GM12865 (cell line): ENCODE data around the gene ZSCAN31.
"Not testable (repeated sequence)": the region's sequence is repeated elsewhere in the genome, so short reads cannot be mapped to it uniquely, and the experiment has no call there.

Experiments
- DNase-seq: peaks from one replicate; pipeline ENCODE4 v3.0.0; 2010; ENCODE audit warnings: low read depth
- H3K4me3 ChIP-seq: 2 replicates; pipeline ENCODE4 v1.5.1; 2011; ENCODE audit warnings: mild to moderate bottlenecking, low read depth, low read length, control low read depth
- CTCF ChIP-seq: IDR thresholded peaks from 2 replicates; pipeline ENCODE4 v1.5.1; 2011; ENCODE audit warnings: low read length, control low read depth, low read depth, inconsistent platforms; ENCODE audit not compliant: insufficient read depth; ENCODE audit errors: missing control alignments

The ZSCAN31 gene

GRCh38 chr6:28333599-28334018 is 2.3 kb downstream of the ZSCAN31 start:
- DNase-seq = no peak
- H3K4me3 ChIP-seq = no peak overlapping the region
- no peak for TF ChIP-seq CTCF

GRCh38 chr6:28333047-28333446 is 2.9 kb downstream of the ZSCAN31 start:
- H3K4me3 ChIP-seq = no peak overlapping the region
- TF ChIP-seq CTCF = no peak
- no peak for DNase-seq

- no peak for TF ChIP-seq CTCF
- no peak for DNase-seq
- H3K4me3 ChIP-seq = no peak overlapping the region
Measured at GRCh38 chr6:28330041-28330440, 5.9 kb downstream of the ZSCAN31 start.

DNA sequence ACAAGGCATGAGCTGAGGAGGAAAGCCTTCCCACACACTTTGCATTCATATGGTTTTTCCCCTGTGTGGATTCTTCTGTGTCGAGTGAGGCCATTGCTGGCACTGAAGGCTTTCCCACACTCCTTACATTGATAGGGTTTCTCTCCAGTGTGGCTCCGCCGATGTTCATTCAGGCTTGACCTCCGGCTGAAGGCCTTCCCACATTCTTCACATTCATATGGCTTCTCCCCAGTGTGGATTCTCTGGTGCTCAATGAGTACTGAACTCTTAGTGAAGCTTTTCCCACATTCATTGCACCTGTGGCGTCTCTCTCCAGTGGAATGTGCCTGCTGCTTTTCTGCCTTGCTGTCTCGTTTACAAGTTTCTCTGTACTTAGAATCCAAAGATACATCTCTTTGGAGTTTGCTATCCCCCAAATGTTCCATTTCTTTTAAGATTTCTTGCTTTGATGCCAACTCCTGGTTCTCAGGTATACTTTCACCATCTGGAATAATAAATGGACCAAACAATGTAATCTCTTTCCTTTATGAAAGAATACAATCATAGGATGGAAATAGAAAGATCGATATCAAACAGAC is 9.5 kb downstream of the ZSCAN31 start:
- DNase-seq = no peak
- no peak overlapping the region for H3K4me3 ChIP-seq

DNA sequence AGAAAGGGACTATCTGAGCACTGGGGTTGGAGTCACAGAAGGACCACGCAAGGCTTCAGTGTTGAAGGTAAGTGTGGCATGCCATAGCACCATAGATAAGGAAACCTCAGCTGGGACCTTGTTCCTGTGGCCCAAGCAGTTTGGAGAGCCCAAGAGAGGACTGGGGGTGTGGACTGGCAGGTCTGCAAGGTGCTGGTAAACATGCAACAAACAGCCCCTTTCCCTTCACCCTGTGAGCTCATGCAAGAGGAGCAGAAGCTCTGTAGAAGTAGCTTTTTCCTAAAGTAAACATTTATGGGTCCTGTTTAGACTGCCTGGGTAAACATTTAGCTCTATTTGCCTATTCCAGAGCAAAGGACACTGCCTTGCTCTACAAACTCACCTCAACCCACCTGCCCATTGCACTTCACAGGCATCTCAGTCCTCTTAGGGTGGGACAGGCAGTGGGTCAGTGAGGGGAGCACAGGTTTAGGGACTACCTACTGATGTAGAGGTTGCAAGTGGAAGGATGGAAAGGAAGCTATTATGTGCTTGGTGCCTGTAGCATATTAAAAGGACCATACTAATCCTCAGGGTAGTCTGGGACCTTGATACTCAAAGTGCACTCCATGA is 12.0 kb downstream of the ZSCAN31 start:
- no peak for TF ChIP-seq CTCF
- DNase-seq = no peak
- no peak overlapping the region for H3K4me3 ChIP-seq

More for the DNA sequence above, 9.5 kb downstream of the ZSCAN31 start:
- TF ChIP-seq CTCF = no peak

- TF ChIP-seq CTCF = no peak
- H3K4me3 ChIP-seq = no peak overlapping the region
- no peak for DNase-seq
Measured at GRCh38 chr6:28322661-28323060, 13.3 kb downstream of the ZSCAN31 start.

DNA sequence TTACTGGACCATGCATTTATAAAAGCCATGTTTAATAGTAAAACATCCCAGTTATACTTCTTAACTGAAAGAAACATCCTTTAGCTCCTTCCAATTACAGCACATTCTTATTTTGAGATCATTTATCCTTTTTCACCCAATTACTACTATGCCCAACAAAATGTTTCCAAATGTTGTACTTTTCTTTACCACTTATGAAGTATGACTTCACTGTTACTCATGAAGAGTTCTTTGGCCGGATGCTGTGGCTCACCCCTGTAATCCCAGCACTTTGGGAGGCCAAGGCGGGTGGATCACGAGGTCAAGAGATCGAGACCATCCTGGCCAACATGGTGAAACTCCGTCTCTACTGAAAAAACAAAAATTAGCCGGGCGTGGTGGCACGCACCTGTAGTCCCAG is 18.1 kb downstream of the ZSCAN31 start:
- H3K4me3 ChIP-seq, DNase-seq: not testable (repeated sequence)

DNA sequence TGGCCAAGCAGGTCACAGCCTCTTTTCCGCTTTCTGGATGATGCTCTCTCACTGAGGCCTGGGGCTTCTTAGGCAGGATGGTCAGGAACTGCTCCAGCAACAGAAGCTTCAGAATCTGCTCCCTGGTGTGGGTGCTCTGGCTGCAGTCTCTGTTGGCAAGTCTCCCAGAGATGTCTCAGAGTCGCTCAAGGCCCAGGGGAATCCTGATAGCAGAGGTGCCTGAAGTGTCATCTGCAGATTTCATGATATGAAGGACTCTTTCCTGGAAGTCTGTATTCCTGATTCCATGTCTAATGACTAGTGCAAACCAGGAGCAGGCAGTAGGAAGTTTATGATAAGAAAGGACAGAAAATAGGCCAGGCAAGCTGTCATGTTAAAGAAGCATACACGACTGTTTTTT is 20.3 kb downstream of the ZSCAN31 start:
- TF ChIP-seq CTCF = no peak
- no peak overlapping the region for H3K4me3 ChIP-seq
- DNase-seq = no peak
